ENCODE measurements around the gene ISM1. TPM values are rescaled to one million over a fixed set of nuclear protein-coding genes. Genes with fewer than 3 reads are reported as not detected.

ISM1 gene
- total and polyA plus RNA-seq, 2 of the 13 experiments (the other 11 are each of a cell fraction or from before 2014, with no cell fraction given), result 0.40 to 1.4 TPM

DNA sequence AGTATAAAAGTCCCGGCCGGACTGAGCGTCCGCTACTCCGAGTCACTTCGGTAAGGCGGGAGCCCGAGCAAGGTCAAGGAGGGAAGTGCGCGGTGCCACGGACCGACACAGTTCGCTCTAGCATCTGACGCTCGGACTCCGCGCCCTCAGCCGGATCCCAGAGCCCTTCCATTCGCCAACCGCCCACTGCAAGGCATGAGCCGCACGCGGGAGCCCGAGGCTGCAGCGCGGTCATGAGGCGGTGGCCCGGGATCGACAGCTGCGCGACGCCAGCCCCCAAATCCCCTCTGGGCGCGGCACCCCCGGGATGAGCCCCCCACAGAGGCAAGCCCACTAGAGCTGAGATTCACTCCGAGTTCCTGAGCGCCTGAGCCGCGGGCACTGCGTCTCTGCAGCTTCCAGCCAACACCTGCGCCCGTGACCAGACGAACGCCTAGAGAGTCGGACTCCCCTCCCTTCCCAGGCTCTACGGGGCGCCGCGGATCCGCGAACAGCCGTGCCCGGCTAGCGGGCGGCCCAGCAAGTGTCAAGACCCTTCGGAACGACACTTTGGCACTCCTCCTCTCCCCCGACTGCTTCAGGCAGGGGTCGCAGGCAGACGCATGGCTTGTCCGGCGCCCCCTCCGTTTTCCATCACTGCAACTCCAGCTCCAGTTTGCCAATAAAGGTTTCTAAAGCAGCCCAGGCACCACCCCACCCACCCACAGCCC is 725 bp upstream of the ISM1 start (continued):
- TF ChIP-seq BCLAF1 (IDR thresholded peaks at IDR 0.05), result no peak
- TF ChIP-seq KDM2A (CRISPR knock-in tag; IDR thresholded peaks at IDR 0.05; ENCODE audit: borderline replicate concordance, low read depth), result peak; percentile 76
- TF ChIP-seq ZNF773 (CRISPR knock-in tag; IDR thresholded peaks at IDR 0.05; ENCODE audit: borderline replicate concordance), result peak; percentile 89
- TF ChIP-seq SRY (CRISPR knock-in tag; IDR thresholded peaks at IDR 0.05), result peak; percentile 71
- TF ChIP-seq CCDC6 (CRISPR knock-in tag; IDR thresholded peaks at IDR 0.05), result peak; percentile 80; the same call in 1 of the 2 replicates
- TF ChIP-seq, protein P1, sequence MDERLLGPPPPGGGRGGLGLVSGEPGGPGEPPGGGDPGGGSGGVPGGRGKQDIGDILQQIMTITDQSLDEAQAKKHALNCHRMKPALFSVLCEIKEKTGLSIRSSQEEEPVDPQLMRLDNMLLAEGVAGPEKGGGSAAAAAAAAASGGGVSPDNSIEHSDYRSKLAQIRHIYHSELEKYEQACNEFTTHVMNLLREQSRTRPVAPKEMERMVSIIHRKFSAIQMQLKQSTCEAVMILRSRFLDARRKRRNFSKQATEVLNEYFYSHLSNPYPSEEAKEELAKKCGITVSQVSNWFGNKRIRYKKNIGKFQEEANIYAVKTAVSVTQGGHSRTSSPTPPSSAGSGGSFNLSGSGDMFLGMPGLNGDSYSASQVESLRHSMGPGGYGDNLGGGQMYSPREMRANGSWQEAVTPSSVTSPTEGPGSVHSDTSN (CRISPR knock-in tag; IDR thresholded peaks at IDR 0.05), result no peak
- no peak for TF ChIP-seq MTA1 (CRISPR knock-in tag; IDR thresholded peaks at IDR 0.05; ENCODE audit: borderline replicate concordance)
- TF ChIP-seq ZFAT (CRISPR knock-in tag; conservative IDR thresholded peaks at IDR 0.05), result no peak
- TF ChIP-seq MIER2 (CRISPR knock-in tag; IDR thresholded peaks at IDR 0.05), result no peak
- no peak for TF ChIP-seq PAXIP1 (CRISPR knock-in tag; conservative IDR thresholded peaks at IDR 0.05)
- peak; percentile 29; the same call in 1 of the 2 replicates for TF ChIP-seq ZFP41 (CRISPR knock-in tag; IDR thresholded peaks at IDR 0.05; ENCODE audit: borderline replicate concordance)
- no peak for TF ChIP-seq ZNF496 (CRISPR knock-in tag; IDR thresholded peaks at IDR 0.05; ENCODE audit: insufficient replicate concordance)
- TF ChIP-seq LCORL (IDR thresholded peaks at IDR 0.05), result no peak
- 0 out of 2 replicates have a peak, but pooled peaks have one; percentile 35 for TF ChIP-seq LCORL (CRISPR knock-in tag; IDR thresholded peaks at IDR 0.05)
- peak; percentile 89; the same call in 1 of the 2 replicates for TF ChIP-seq ZNF468 (CRISPR knock-in tag; IDR thresholded peaks at IDR 0.05)
- TF ChIP-seq ZBTB42 (CRISPR knock-in tag; IDR thresholded peaks at IDR 0.05), result no peak
- TF ChIP-seq ZNF501 (CRISPR knock-in tag; IDR thresholded peaks at IDR 0.05), result peak; percentile 68; the same call in 1 of the 2 replicates
- no peak; the same call in 1 of the 2 replicates for TF ChIP-seq PRDM10 (CRISPR knock-in tag; IDR thresholded peaks at IDR 0.05; ENCODE audit: low read depth)

All from HepG2 (cell line).